ACHN (cell line): ENCODE data around the gene CAB39L.

ENCODE experiments used
- DNase-seq: peaks from one replicate; pipeline ENCODE4 v3.0.0-alpha.2; 2015
- in situ Hi-C: cut with HindIII; loops from 2 replicates; pipeline ENCODE4 v1.10.0; 2017; ENCODE audit warnings: low sequenced_read_pairs, low pct_ligation_motif_present, low pct_unique_long_range_greater_than_20kb

CAB39L gene

DNA sequence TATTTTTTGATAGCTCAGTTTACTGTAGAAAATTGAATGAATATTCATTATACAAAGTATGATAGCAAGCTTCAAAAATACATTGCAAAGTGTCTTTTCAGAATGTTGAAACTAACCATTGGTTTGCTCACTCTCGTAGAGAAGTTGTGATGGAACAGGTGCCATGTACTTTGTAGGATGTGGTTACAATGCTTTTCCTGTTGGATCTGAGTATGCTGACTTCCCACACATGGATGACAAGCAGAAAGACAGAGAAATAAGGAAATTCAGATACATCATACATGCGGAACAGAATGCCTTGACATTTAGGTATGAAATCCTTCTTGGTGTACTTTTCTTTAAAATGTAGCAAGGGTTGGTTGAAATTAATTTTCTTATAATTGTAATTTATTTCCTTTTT, 165.7 kb downstream of the CAB39L start:
- in situ Hi-C loops, result loop anchor here (25.0 kb wide), 1 partner anchor 159 kb away; the partner anchor contains the start of genes CAB39L and SETDB2
- DNase-seq, result no peak

- no peak for DNase-seq
Observed at GRCh38 chr13:49272296-49272695, 171.6 kb downstream of the CAB39L start.

DNA sequence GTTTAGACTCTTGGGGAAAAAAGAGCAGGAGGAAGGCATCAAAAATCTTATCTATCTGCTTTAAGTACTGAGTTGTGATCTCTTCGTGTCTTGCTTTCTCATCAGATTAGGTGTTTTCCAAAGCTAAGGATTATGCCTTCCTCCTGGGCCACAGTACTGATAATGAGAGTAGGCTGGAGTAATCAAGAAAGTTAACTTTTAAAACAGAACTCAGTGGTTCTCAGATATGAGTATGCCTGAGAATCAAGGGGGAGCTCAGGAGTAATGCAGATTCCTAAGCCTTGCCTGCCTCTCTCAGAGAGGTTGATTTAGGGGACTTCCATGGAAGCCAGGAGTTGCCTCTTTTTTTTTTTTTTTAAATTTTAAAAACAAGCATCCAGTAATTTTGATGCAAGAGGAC, 172.6 kb downstream of the CAB39L start:
- in situ Hi-C loops, result no loop called here
- no peak for DNase-seq

More at GRCh38 chr13:49272296-49272695, 171.6 kb downstream of the CAB39L start:
- in situ Hi-C loops, result no loop called here

- DNase-seq, result no peak
- in situ Hi-C loops, result no loop called here
Observed at GRCh38 chr13:49265822-49266221, 178.0 kb downstream of the CAB39L start.

DNA sequence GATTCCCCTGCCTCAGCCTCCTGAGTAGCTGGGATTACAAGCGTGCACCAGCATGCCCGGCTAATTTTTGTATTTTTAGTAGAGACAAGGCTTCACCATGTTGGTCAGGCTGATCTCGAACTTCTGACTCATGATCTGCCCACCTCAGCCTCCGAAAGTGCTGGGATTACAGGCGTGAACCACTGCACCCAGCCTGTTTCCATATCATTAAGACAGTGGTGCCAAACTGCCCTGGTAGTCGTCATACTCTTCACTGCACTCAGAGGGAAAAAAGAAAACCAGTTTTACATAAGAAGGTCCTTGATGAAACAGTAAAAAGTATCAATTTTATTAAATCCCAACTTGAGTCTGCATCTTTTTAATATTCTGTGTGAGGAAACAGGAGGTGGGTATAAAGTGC, 181.2 kb downstream of the CAB39L start:
- DNase-seq, result no peak
- in situ Hi-C loops, result no loop called here

- no peak for DNase-seq
- in situ Hi-C loops, result no loop called here
Observed at GRCh38 chr13:49259586-49259985, 184.3 kb downstream of the CAB39L start.
